ENCODE results near the gene TIMM22. TPM values are rescaled to one million over a fixed set of nuclear protein-coding genes. Genes with fewer than 3 reads are reported as not detected.

TIMM22 gene
- total RNA-seq, 1 donor from 2014 or later, result 19.5 TPM

DNA sequence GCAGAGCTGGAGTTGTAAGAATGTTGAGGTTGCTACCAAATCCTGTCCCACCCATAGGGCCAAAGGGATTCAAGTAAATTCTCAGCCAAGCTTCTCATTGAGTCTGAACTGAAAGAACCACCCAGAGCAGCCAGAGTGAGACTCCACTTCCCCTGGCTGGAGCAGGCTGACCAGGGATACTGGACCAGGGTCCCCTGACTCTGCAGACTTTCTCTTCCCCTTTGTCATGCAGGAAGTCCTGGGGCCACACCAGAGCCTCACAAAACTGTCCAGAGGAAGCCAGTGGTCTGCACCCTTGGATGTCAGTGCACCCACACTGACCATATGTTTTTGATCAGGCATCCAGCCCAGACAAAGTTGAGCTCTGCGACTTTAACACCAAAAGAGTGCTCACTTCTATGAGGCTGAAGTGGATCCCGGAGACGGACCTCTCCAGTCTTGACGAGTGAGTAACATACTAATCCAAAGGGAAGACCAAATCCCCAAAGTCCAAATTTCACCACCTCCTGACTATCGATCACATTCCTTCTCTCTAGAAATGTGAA, 21.5 kb upstream of the TIMM22 start:
- H3K27me3 Mint-ChIP-seq (ENCODE audit: low read depth), result no peaks in the 10 kb centered on the region
- no peak for DNase-seq (ENCODE audit: low read depth, low spot score)
- TF ChIP-seq, protein P1, sequence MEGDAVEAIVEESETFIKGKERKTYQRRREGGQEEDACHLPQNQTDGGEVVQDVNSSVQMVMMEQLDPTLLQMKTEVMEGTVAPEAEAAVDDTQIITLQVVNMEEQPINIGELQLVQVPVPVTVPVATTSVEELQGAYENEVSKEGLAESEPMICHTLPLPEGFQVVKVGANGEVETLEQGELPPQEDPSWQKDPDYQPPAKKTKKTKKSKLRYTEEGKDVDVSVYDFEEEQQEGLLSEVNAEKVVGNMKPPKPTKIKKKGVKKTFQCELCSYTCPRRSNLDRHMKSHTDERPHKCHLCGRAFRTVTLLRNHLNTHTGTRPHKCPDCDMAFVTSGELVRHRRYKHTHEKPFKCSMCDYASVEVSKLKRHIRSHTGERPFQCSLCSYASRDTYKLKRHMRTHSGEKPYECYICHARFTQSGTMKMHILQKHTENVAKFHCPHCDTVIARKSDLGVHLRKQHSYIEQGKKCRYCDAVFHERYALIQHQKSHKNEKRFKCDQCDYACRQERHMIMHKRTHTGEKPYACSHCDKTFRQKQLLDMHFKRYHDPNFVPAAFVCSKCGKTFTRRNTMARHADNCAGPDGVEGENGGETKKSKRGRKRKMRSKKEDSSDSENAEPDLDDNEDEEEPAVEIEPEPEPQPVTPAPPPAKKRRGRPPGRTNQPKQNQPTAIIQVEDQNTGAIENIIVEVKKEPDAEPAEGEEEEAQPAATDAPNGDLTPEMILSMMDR (conservative IDR thresholded peaks at IDR 0.05), result no peak
- H3K27ac Mint-ChIP-seq (ENCODE audit: unreplicated experiment), result no peak overlapping the region
- peaks cover 47% of the 10 kb centered on the region for H3K4me1 Mint-ChIP-seq
- H3K4me3 Mint-ChIP-seq, result peak overlapping the region; percentile 73
- H3K9me3 Mint-ChIP-seq, result no peaks in the 10 kb centered on the region
- no peaks in the 10 kb centered on the region for H3K36me3 Mint-ChIP-seq (ENCODE audit: low read depth)

DNA sequence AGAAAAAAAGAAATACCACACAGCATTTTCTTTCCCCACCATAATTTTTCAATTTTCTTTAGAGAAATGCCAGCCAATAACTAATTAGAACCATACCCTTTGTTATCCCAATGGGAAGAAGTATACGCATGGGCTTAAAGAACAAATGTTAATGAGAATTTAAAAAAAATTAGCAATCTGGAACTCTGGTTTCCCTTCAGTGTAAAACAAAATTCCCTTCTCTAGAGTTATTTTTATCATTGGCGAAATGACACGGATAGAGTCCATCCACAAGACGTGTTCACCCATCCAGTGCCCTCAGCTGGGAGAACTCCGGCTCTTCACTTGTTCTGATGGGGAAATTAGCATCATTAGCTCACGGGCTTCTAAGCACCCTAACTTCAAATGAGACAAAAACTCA, 20.6 kb upstream of the TIMM22 start:
- Mint-ChIP-seq H3K27me3 (ENCODE audit: low read depth) (no peaks in the 10 kb centered on the region), H3K4me1 (peaks cover 47% of the 10 kb centered on the region), H3K4me3 (peak overlapping the region; percentile 73), H3K9me3 (no peaks in the 10 kb centered on the region), H3K36me3 (ENCODE audit: low read depth) (no peaks in the 10 kb centered on the region), H3K27ac (ENCODE audit: unreplicated experiment) (no peak overlapping the region)
- TF ChIP-seq, protein P1 (conservative IDR thresholded peaks at IDR 0.05), result no peak
- DNase-seq (ENCODE audit: low read depth, low spot score), result no peak

DNA sequence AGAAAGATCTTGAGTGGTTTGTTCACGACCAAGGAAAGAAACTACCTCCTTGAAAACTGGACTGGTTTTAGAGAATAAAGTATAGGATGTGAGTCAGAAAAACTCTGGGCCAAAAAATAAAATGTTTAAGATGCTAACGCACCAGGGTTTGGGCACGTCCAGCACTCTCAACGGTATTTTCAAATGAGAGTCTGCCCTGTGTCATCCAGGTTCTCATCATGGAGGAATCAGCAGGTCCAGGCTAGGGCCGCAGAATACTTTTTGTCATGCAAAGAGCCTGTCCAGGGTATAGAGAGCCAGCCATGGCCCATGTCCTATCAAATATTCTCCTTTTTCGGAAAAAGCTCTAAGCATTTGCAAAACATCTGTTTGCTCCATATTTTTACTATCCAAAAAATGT, 19.8 kb upstream of the TIMM22 start:
- no peak for DNase-seq (ENCODE audit: low read depth, low spot score)
- Mint-ChIP-seq H3K4me1 (peaks cover 47% of the 10 kb centered on the region), H3K27me3 (ENCODE audit: low read depth) (no peaks in the 10 kb centered on the region), H3K36me3 (ENCODE audit: low read depth) (no peaks in the 10 kb centered on the region), H3K4me3 (peak overlapping the region; percentile 96), H3K9me3 (no peaks in the 10 kb centered on the region), H3K27ac (ENCODE audit: unreplicated experiment) (no peak overlapping the region)
- TF ChIP-seq, protein P1 (conservative IDR thresholded peaks at IDR 0.05), result no peak

DNA sequence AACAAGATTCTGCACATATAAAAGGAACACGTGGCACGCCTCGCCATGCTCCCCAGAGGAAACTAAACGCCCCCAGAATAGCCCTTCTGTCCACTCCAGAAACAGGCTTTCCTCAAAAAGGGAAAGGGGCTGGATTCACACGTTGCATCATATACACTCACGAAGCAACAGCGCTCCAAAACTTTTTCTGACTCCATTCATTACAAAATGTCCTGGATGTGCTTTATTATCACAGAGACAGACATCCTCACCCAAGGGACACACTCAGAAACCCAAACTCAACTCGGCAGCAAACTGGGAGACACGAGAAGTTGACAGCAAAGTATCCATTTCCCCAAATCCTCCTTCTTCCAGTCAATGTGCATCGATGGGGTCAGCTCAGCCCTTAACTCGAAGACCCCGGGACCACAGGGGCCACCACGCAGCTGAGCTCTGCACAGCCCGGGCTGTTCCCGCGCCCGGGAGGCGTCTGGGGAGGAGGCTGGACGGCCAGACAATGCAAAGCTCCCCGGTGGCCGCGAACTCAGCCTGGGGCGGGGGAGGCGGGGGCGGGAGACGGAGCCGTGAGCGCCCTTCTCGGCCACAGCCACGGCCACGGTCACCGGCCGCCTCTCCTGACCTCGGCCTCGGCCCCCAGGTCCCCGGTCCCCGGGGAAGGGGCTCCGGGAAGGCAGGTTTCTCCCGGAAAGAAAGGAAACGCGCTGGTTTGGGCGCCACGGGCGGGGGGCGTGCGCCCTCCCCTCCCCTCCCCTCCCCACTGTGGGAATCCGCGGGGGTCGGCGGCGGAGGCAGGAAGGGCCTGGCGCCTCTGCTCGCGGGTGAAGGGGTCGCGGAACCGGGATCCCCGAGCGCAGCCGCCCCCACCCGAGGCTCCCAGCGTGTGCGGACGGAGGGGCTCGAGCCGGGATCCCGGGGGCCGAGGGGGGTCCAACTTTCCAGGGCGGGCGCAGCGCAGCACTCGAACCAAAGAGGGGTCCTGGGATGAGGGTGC, 18.5 kb upstream of the TIMM22 start:
- Mint-ChIP-seq H3K27me3 (ENCODE audit: low read depth) (no peaks in the 10 kb centered on the region), H3K4me3 (peak overlapping the region; percentile 96), H3K36me3 (ENCODE audit: low read depth) (no peaks in the 10 kb centered on the region), H3K9me3 (no peaks in the 10 kb centered on the region), H3K27ac (ENCODE audit: unreplicated experiment) (peak overlapping the region; percentile 88), H3K4me1 (peaks cover 42% of the 10 kb centered on the region)
- TF ChIP-seq, protein P1 (conservative IDR thresholded peaks at IDR 0.05), result no peak
- DNase-seq (ENCODE audit: low read depth, low spot score), result peak; percentile 57

DNA sequence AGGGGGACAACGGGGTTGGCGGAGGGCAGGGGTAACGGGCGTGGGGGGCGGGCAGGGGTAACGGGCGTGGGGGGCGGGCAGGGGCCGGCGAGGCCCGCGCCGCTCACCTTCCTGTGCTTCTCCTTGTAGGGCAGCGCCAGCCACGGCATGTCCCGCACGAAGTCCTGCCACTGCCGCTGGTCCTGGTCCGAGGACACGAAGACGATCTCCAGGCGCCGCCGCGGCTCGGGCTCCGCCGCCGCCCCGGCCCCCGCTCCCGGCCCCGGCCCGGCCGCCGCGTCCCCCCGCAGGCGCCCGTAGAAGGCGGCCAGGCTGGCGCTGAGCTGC, 17.8 kb upstream of the TIMM22 start:
- no peak for DNase-seq (ENCODE audit: low read depth, low spot score)
- no peaks in the 10 kb centered on the region for H3K36me3 Mint-ChIP-seq (ENCODE audit: low read depth)
- no peaks in the 10 kb centered on the region for H3K27me3 Mint-ChIP-seq (ENCODE audit: low read depth)
- H3K27ac Mint-ChIP-seq (ENCODE audit: unreplicated experiment), result no peak overlapping the region
- H3K4me1 Mint-ChIP-seq, result peaks cover 42% of the 10 kb centered on the region
- no peaks in the 10 kb centered on the region for H3K9me3 Mint-ChIP-seq
- no peak overlapping the region for H3K4me3 Mint-ChIP-seq
- TF ChIP-seq, protein P1 (conservative IDR thresholded peaks at IDR 0.05), result no peak
